Activated CD4-positive, alpha-beta T cell treated with anti-CD3 and anti-CD28 coated beads for 1 hour (primary cell): ENCODE results near the gene TMPRSS3.

Source experiments
- DNase-seq: peaks from one replicate; pipeline ENCODE4 v3.0.0-alpha.2; 2020

TMPRSS3 gene

GRCh38 chr21:42406866-42407265 lies 11.0 kb upstream of the TMPRSS3 start:
- DNase-seq = no peak

DNA sequence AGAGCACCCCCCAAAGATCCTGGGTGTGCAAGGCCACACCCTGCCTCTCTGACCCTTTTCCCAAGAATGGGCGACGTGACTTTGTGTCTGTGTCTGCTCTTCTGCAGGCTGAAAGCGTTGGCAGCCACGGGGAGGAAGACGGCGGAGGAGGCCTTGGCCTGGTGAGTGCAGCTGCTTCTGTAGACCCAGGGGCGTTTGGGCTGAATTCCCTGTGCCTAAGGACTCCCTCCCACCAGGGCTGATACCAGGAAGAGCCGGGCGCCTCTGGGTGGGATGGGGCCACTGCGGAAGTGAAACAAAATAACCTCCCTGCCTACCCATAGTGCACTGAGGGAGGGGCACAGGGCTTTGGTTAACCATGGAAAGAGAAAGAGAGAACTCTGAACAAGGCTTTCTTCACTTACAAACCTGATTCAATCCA lies 10.4 kb upstream of the TMPRSS3 start:
- no peak for DNase-seq

DNA sequence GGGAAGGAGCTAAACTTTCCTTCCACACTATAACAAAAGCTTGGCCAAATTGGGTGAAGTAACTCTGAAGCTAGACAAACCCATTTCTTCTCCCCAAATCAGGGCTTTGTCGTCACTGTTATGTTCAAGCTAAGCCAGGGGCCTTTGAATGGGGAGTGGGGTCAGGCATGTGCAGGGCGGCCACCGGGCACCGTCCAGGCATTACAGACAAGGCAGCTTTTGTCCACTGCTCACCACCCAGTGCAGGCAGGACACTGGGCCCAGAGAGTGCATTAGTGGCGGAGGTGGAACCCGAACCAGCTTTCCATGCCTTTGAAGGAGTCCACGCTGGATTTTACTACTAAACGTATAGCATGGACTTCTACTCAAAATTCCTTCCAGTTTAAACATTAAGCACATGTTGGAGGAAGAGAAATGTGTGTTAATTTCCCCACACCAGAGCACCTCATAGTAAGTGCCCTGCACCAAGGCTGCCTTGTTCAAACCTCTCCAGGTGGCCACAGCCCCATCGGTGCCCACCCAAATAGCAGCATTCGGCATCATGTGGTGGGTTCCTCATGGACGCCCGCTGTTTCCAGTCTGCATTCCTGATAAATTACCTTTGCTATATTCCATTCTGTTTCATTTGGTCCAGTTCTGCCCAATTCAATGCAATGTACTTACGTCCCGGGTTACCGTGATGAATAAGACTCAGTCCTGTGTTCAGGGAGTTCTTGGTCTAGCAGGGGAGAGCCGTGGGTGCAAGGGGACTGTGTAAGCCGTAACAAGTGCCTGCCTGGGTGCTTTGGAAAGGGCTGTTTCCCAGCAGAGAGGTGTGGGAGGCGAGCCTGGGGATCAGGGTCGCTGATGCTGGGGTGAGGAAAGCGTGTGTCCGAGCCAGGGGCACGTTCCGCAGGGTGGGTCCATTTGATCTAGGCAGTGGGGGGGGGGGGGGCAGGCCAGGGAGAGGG lies 9.5 kb upstream of the TMPRSS3 start:
- DNase-seq = no peak

- no peak for DNase-seq
Measured at GRCh38 chr21:42404539-42404938, 8.7 kb upstream of the TMPRSS3 start.

DNA sequence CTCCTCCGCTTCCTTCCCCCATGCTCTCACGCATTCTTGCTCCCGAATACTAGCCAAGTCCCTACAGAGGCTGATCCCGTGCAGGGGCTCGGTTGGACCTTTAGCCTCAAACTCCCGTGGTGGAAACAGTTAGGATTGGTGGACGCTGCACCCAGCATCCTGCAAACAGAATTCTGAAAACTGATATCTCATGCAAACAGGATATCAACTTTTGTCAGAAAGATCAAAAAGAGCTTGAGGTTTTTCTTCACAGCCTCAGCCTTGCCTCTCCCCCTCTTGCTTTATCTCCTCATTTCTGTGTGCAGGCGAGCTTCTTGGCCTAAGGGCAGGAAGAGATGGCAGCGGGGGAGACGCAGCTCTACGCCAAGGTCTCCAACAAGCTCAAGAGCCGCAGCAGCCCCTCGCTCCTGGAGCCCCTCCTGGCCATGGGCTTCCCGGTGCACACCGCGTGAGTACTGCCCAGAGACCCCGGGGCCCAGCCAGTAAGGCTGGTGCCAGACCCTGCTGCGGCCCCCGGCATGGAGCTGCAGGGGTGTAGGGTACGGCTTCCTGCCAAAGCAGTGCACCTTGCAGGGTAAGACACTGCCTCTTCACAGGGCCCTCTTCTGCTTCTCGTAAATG lies 7.9 kb upstream of the TMPRSS3 start, which contains the start of gene UBASH3A:
UBASH3A (plus strand) TSS at position 292 of the 621 bp plus-strand sequence; CDS start at position 336, 44 bp downstream.
- no peak for DNase-seq

- no peak for DNase-seq
Measured at GRCh38 chr21:42401820-42402251, 6.0 kb upstream of the TMPRSS3 start.

GRCh38 chr21:42401154-42401553 lies 5.3 kb upstream of the TMPRSS3 start:
- no peak for DNase-seq

DNA sequence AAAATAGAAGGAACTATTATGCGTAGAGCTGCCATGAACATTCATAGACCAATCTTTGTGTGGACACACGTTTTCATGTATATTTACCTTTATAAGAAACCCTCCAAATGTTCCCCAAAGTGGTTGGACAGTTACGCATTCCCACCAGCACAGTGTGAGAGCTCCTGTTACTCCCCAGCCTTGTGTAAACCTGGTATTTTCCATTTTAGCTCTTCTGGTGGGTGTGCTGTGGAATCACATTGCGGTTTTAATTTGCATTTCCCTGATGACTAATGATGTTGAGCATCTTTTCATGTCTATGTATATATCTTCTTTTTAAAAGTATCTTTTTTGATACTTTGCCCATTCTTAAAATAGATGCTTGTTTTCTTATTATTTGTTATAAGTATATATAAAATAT lies 4.7 kb upstream of the TMPRSS3 start:
- DNase-seq = no peak

GRCh38 chr21:42398436-42399028 lies 2.7 kb upstream of the TMPRSS3 start:
- DNase-seq = no peak

- no peak for DNase-seq
Measured at GRCh38 chr21:42397746-42398394, 2.0 kb upstream of the TMPRSS3 start.

DNA sequence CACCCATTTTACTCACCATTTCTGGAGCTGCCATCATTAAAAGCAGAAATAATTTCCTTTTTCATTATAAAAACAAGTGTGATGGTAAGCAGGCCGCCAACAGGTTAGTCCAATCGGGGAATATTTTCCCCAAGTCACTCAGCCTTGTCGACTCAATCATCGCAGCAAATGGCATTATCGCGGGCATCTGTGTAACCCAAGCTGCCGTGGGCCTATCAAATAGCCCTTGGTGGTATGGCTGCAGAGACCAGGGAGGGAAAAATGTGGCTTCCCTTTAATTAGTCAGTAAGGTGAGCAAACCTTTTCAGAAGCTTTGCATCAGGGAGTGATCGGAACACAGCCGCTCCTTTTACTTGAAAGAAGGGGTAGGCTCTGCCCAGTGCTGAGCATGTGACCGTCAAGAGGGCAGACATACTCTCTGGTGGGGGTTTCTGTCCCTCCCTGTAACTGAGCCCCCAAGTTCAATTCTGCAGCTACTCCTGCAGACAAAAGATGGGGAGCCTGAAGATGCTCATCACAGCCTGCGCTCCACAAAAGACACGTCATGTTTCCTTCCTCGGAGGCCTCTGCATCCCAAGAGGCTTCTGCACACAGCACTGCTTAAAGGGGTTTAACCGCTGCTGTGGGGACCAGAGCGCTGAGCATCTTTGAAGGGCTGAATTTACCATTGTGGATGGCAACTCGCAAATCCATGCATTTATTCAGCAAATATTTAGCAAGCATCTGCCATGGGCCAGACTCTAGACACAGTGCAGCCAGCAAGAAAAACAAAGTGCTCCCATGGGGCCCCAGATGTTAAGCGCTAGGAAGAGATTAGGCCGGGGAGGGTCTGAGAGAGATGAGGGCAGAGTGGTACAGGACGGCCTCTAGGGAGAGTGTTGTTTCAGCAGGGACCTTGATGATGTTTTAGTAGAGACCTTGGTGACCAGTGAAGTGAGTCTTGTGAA lies 1.2 kb upstream of the TMPRSS3 start:
- DNase-seq = no peak

DNA sequence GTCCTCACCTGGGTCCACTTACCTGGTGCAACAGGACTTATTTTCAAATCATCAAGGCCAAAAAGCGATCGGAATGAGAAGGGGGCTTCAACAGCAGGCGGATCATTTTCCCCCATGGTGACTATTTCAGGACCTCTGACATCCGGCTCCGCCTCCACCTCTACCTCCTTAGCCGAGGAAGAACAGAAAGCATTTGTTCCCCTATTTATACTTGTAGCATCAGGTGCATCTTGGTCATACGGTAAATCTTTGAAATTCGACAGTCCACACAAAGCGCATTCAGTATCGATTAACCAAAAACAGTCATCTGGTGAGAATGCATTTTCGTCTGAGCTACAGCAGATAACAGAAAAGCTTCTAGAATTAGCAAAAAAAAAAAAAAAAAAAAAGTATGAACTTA lies 550 bp downstream of the TMPRSS3 start:
- no peak for DNase-seq

DNA sequence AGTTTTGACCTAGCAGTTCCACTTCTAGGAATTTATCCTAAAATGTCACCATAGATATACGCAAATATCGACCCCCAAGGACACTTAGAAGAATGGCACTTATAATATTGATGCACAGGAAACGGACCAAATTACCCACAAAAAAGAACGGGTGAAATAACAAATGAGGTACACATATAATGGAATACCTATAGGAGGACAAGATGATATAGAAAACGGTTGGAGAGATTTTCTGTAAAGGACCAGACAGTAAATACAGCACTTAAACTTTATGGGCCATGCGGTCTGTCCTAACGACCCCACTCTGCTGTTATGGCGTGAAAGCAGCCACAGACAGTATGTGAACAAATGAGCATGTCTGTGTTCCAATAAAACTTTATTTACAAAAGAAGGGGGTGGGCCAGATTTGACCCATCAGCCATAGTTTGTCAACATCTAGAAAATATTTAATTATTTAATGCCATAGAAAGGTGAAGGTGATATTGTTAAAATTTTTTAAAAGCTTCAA lies 2.4 kb downstream of the TMPRSS3 start:
- DNase-seq = no peak

DNA sequence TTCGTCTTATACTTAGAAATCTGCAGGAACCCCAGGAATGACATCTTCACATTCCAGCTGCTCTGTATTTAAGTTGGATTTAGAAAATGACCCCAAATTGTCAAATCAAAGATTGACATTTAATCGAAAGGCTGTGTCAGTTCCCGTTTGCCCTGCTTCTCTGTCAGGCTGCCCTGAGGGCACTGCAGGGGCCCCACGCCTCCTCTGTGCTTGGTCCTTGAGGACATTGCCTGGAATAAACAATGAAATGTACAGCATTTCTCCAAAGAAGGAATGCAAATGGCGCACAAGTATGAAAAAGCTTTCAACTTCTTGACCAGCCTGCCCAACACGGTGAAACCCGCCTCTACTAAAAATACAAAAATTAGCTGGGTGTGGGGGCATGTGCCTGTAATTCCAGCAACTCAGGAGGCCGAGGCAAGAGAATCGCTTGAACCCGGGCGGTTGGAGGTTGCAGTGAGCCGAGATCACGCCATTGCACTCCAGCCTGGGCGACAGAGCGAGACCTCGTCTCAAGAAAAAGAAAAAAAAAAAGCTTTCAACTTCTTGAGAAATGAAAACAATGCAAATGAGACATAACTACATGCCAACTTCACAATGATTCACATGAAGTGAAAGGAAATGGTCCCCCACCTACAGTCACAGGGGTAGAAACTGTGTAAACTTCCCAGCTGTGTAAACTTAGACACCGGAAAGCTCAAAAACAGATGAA lies 3.0 kb downstream of the TMPRSS3 start:
- DNase-seq = no peak

DNA sequence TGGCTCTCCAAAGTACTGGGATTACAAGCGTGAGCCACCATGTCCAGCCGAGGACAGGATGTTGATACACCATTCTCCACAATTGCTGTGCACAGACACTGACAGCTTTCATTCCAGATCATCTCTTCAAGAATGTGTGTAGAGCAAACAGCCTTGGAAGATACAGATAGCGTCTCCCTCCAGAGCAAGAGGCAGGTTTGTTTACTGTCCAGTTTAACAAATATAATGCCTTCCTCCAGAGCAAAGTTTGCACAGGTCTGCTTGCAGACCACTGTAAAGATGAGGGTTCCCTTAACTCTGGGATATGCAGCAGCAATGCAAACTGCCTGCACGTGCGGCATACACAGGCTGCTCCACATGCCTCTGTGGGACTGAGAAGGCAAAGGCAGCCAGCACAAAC lies 4.6 kb downstream of the TMPRSS3 start:
- DNase-seq = no peak

- no peak for DNase-seq
Measured at GRCh38 chr21:42390696-42391095, 5.2 kb downstream of the TMPRSS3 start.

DNA sequence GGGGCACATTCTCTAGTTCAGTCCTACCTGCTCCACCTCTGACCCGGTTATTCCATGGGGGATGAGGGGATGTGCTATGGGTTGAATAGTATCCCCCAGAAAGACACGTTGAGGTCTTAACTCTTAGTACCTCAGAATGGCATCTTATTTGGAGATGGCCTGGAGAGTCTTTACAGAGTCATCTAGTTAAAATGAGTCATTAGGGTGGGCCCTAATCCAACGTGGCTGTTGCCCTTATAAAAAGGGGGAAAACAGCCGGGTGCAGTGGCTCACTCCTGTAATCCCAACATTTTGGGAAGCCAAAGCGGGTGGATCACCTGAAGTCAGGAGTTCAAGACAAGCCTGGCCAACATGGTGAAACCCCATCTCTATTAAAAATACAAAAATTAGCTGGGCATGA lies 5.7 kb downstream of the TMPRSS3 start:
- no peak for DNase-seq

GRCh38 chr21:42389449-42389835 lies 6.4 kb downstream of the TMPRSS3 start:
- no peak for DNase-seq

DNA sequence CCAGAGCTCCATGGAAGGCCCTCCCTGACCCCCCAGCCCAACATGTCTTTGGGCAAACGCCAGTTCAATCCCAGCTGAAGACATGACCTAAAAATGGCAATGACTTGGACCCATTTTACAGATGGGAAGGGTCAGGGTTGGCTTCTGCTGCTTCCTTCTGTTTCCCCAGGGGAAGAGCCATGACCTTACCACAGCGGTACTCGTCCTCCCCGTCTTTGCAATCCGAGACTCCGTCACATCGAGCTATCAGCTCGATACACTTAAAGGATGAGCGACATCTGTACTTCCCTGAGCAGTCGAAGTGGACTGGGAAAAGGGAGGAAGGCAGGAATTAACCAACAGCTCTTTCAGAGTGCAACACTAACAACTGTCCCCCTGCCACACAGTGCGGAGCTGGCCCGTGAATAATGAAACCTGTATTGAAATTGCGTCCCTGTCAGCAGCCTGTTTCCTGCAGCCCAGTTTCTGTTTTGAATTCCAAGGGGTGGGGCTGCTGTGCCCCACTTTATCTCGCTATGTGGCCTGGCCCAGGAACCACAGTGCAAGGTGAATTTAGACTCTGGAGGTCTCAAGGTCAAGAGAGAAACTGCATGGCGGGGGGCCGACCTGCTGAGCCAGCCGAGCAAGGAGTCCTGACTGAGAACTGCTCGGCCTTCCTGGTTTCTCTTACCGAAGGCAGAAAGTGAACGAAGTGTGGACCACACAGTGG lies 7.0 kb downstream of the TMPRSS3 start:
- DNase-seq = no peak

DNA sequence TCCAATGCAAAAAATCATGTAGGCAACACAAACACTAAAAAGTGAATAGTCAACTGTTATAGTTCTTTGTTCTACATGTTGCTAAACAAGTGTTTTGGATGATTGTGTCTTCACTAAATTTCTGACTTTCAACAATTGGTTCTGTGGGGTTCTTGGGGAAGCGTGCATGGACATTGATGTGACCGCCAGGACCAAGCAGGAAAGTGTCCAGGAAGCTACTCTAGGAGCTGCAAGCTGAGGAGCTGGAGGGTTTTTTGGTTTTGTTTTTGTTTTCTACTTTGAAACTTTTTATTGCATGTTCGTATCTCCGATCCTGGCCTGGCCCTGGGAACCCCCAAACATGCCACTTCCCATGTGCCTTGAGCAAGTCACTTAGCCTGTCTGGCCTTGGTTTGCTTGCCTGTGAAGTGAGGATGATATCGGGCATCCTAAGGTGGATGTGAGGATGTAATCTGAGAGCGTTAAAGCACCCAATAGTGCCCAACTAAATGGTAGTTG lies 8.0 kb downstream of the TMPRSS3 start:
- DNase-seq = no peak
